ENCODE measurements around the gene SOX13.

DNA sequence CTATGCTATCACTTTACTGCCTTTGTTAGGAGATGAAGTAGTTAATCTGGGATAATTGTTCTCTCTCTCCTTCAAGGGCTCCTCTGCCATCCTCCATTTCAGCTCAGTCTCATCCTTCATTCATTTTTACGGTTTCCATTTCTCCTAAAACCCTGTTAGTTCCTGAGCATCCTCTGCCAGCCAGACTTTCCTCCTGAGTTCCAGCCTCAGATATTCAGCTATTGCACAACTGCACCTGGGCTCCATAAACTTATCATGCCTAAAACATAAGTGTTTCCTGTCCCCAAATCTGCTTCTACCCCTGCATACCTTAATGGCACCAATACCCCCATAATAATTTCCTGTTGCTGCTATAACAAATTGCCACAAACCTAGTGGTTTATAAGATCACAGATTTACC lies 39.6 kb upstream of the SOX13 start:
- TF ChIP-seq, protein P1, sequence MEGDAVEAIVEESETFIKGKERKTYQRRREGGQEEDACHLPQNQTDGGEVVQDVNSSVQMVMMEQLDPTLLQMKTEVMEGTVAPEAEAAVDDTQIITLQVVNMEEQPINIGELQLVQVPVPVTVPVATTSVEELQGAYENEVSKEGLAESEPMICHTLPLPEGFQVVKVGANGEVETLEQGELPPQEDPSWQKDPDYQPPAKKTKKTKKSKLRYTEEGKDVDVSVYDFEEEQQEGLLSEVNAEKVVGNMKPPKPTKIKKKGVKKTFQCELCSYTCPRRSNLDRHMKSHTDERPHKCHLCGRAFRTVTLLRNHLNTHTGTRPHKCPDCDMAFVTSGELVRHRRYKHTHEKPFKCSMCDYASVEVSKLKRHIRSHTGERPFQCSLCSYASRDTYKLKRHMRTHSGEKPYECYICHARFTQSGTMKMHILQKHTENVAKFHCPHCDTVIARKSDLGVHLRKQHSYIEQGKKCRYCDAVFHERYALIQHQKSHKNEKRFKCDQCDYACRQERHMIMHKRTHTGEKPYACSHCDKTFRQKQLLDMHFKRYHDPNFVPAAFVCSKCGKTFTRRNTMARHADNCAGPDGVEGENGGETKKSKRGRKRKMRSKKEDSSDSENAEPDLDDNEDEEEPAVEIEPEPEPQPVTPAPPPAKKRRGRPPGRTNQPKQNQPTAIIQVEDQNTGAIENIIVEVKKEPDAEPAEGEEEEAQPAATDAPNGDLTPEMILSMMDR (IDR thresholded peaks at IDR 0.05), result no peak
- TF ChIP-seq POLR2A (IDR thresholded peaks at IDR 0.05), result no peak
